Hindlimb muscle (tissue), 1 donor: Measurements from ENCODE around the gene STAT5A. TPM values are rescaled to one million over a fixed set of nuclear protein-coding genes. Genes with fewer than 3 reads are reported as not detected.
"Not testable (repeated sequence)": the region's sequence is repeated elsewhere in the genome, so short reads cannot be mapped to it uniquely, and the experiment has no call there.

Experiments used
- DNase-seq: peaks from one replicate; pipeline ENCODE4 v3.0.0-alpha.2; 2013
- polyA plus RNA-seq: library from polyadenylated mRNA; unstranded; fragments of 120-200 nt; gene quantifications from one replicate; pipeline ENCODE4 v1.2.1, GENCODE V29; 2013; ENCODE audit not compliant: insufficient read length

The STAT5A gene
- polyA plus RNA-seq, 1 donor: 22.1 TPM

DNA sequence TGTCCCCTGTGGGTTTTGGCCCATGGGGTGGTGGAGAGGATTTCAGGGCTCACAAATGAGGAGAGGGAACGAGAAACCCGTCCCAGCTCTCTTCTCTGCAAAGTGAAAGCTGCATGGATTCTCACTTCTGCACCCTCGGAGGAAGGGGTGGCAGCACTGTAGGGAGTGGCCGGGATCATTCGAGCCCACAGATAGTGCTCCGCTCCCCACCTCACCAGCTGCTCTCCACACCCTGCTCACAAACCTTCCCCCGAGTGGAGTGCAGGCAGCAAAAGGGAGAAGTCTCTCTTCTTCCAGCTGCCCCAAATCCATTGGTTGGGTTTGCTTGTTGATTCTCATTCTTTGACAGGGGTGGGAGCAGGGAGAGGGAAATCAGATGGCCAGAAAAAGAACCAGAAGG, 20.1 kb downstream of the STAT5A start:
- no peak for DNase-seq

- no peak for DNase-seq
Measured at GRCh38 chr17:42309142-42309541, 20.8 kb downstream of the STAT5A start.

DNA sequence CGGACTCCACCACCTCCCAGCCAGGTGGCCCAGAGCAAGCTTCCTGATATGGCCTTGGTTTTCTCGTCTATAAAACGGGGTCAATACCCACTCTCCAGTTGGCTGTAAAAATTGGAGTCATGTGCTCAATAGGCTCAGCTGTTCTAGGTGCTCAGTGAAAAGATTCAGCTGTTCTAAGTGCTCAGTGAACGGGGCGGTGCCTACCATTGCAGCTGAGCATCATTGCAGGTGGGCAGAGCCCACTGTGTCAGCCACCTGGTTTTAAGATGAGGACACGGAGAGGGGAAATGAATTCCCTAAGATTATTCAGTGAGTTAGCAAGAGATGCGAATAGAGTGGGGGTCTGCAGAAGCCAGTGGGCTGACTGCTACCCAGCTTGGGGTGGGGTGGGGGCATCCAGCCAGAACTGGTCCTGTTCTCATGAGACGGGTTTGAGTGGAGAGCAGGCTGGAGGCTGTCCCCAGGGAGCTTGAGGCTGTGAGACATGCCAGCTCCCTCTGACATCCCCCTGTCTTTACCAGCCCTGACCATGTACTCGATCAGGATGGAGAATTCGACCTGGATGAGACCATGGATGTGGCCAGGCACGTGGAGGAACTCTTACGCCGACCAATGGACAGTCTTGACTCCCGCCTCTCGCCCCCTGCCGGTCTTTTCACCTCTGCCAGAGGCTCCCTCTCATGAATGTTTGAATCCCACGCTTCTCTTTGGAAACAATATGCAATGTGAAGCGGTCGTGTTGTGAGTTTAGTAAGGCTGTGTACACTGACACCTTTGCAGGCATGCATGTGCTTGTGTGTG, 21.9 kb downstream of the STAT5A start:
- no peak for DNase-seq

GRCh38 chr17:42310787-42311215, 22.5 kb downstream of the STAT5A start:
- no peak for DNase-seq

DNA sequence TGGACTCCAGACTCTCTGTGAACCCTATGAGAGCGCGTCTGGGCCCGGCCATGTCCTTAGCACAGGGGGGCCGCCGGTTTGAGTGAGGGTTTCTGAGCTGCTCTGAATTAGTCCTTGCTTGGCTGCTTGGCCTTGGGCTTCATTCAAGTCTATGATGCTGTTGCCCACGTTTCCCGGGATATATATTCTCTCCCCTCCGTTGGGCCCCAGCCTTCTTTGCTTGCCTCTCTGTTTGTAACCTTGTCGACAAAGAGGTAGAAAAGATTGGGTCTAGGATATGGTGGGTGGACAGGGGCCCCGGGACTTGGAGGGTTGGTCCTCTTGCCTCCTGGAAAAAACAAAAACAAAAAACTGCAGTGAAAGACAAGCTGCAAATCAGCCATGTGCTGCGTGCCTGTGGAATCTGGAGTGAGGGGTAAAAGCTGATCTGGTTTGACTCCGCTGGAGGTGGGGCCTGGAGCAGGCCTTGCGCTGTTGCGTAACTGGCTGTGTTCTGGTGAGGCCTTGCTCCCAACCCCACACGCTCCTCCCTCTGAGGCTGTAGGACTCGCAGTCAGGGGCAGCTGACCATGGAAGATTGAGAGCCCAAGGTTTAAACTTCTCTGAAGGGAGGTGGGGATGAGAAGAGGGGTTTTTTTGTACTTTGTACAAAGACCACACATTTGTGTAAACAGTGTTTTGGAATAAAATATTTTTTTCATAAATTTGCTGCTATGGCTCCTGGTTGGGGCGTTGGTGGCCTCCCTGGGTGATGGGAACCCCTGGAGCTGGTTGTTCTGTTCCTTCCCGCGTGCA, 23.1 kb downstream of the STAT5A start:
- peak; percentile 92 for DNase-seq

- DNase-seq: no peak
Measured at GRCh38 chr17:42312035-42312284, 23.7 kb downstream of the STAT5A start.

- DNase-seq: peak; percentile 84
Measured at GRCh38 chr17:42312285-42313130, 24.2 kb downstream of the STAT5A start.

DNA sequence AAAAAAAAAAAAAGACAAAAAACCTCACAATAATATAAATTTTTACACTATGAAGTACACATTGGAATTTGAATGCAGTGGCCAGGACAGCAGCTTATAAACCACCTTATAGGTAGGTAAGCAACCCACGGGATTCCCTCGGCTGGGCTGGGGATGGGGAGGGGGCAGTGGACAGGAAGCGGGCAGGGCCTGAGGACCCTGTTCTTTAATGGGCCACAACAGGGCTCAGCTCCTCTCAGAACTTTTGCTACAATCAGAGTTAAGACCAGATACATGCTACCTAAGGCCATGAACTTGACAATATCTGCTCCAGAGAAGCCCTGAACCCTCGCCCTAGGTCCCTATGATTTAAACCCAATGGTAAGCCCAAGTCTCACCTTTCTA, 25.1 kb downstream of the STAT5A start:
- no peak for DNase-seq

- DNase-seq: no peak
Measured at GRCh38 chr17:42313773-42314566, 25.7 kb downstream of the STAT5A start.

DNA sequence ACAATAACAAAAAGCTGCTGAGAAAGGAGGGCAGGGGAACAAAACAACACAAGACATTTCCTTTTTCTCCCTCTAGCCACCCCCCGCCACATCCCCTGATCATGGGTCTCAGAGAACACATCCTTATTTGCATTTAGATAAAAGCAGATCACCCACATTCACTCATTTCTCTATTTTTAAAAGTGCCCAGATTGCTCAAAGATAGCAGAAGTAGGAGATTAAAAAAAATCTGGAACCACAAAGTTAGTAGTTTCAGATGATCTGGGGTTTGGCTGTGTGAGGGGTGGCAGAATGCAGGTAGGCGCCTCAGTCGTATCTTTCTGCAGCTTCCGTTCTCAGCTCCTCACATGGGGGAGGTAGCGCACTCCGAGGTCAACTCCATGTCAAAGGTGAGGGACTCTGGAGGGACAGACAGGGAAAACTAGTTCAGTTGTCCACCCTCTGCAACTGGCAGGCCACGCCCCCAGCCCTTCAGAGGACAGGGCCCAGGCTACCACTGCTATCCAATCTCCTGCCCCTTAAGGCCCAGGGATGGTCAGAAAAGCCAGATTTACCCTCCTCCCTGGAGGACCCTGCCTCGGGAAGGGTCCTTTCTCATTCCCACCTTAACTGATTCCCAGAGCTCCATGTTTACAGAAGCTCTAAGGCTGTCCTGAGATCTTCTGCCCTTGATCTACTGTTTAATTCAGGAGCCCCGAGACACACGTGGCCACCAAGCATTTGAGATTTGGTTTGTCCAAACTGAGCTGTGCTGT, 27.3 kb downstream of the STAT5A start:
- DNase-seq: no peak

- no peak for DNase-seq
Measured at GRCh38 chr17:42316755-42317154, 28.5 kb downstream of the STAT5A start.

GRCh38 chr17:42317266-42317845, 29.1 kb downstream of the STAT5A start:
- DNase-seq: no peak

DNA sequence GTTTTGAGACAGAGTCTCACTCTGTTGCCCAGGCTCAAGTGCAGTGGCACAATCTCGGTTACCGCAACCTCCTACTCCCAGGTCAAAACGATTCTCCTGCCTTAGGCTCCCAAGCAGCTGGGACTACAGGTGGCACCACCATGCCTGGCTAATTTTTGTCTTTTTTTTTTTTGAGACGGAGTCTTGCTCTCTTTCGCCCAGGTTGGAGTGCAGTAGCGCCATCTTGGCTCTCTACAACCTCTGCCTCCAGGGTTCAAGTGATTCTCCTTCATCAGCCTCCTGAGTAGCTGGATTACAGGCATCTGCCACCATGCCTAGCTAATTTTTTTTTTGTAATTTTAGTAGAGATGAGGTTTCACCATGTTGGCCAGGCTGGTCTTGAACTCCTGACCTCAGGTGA, 29.7 kb downstream of the STAT5A start:
- DNase-seq: not testable (repeated sequence)

- DNase-seq: no peak
Measured at GRCh38 chr17:42321555-42321954, 33.3 kb downstream of the STAT5A start.

GRCh38 chr17:42322382-42323267, 34.3 kb downstream of the STAT5A start:
- DNase-seq: peak; percentile 91

GRCh38 chr17:42323268-42323773, 35.0 kb downstream of the STAT5A start:
- DNase-seq: no peak

DNA sequence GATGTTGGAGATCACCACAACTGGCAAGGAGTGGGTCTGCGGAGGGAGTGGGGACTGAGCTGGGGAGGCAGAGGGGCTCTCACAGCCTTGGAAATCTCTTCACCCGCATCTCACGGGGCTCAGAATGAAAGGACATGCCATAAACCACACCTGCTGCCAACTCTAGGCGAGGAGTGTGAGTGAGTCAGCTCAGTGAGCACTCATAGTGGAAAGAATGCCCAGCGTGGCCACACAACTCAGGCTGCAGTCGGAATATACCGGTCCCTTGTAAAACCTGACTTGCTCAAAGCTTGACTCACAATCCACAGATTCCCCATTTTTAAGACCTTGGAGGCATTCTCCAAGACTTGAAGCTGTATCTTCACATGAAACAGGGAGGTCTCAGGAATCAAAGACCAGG, 36.7 kb downstream of the STAT5A start:
- no peak for DNase-seq

GRCh38 chr17:42329025-42329976, 41.0 kb downstream of the STAT5A start:
- no peak for DNase-seq

DNA sequence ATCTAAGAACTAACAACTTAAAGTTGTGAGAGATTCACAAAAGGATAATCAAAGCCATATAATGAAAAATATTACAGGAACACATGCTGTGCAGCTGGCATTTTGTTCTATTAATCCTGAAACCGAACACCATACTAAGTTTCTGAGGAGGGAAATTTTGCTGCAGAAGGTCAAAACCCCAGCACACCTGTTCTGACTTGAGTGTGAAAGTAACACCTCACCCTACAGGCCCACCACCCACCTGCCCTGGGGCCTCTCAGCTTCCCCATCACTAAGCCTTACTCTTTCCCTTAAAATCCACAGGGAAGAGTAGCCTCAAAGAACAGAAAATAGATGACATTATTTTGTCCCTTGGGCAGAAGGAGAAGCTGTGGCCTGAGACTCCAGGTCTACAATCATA, 44.8 kb downstream of the STAT5A start:
- no peak for DNase-seq
